Measurements from ENCODE around the gene AKNAD1.
A peak's percentile ranks its signal among the peaks of the same experiment; 100 is the strongest.

AKNAD1 gene

GRCh38 chr1:108829498-108829916, 27.4 kb downstream of the AKNAD1 start:
- H3K4me3 ChIP-seq (ENCODE audit: control insufficient read depth, low read depth, low read length) = no peak overlapping the region
- DNase-seq (ENCODE audit: low read depth) = peak; percentile 89
- no peak for TF ChIP-seq CTCF (conservative IDR thresholded peaks at IDR 0.05; ENCODE audit: control insufficient read depth, insufficient read depth, low read depth, low read length)

- peak overlapping the region; percentile 9 for H3K4me3 ChIP-seq (ENCODE audit: control insufficient read depth, low read depth, low read length)
- TF ChIP-seq CTCF (conservative IDR thresholded peaks at IDR 0.05; ENCODE audit: control insufficient read depth, insufficient read depth, low read depth, low read length) = peak; percentile 77
- peak; percentile 98 for DNase-seq (ENCODE audit: low read depth)
These were observed 28.6 kb downstream of the AKNAD1 start for GRCh38 chr1:108828074-108828961.

- no peak for TF ChIP-seq CTCF (conservative IDR thresholded peaks at IDR 0.05; ENCODE audit: control insufficient read depth, insufficient read depth, low read depth, low read length)
- DNase-seq (ENCODE audit: low read depth) = no peak
- H3K4me3 ChIP-seq (ENCODE audit: control insufficient read depth, low read depth, low read length) = no peak overlapping the region
These were observed 30.7 kb downstream of the AKNAD1 start for GRCh38 chr1:108826081-108826635.

- TF ChIP-seq CTCF (conservative IDR thresholded peaks at IDR 0.05; ENCODE audit: control insufficient read depth, insufficient read depth, low read depth, low read length) = no peak
- no peak for DNase-seq (ENCODE audit: low read depth)
- no peak overlapping the region for H3K4me3 ChIP-seq (ENCODE audit: control insufficient read depth, low read depth, low read length)
These were observed 32.8 kb downstream of the AKNAD1 start for GRCh38 chr1:108824051-108824450.

- TF ChIP-seq CTCF (conservative IDR thresholded peaks at IDR 0.05; ENCODE audit: control insufficient read depth, insufficient read depth, low read depth, low read length) = no peak
- DNase-seq (ENCODE audit: low read depth) = no peak
- no peak overlapping the region for H3K4me3 ChIP-seq (ENCODE audit: control insufficient read depth, low read depth, low read length)
These were observed 33.3 kb downstream of the AKNAD1 start for GRCh38 chr1:108823632-108824031.

GRCh38 chr1:108819878-108820277, 37.0 kb downstream of the AKNAD1 start:
- no peak overlapping the region for H3K4me3 ChIP-seq (ENCODE audit: control insufficient read depth, low read depth, low read length)
- no peak for TF ChIP-seq CTCF (conservative IDR thresholded peaks at IDR 0.05; ENCODE audit: control insufficient read depth, insufficient read depth, low read depth, low read length)
- DNase-seq (ENCODE audit: low read depth) = peak; percentile 25
